ENCODE data around the gene GRM4.

GRCh38 chr6:34068462-34069044, 77.3 kb downstream of the GRM4 start:
- no peak for TF ChIP-seq CTCF (IDR thresholded peaks at IDR 0.05)
- no peak for TF ChIP-seq POLR2A (IDR thresholded peaks at IDR 0.05)
